Testis (tissue), 3 donors: ENCODE measurements around the gene HOXD3. TPM values are rescaled to one million over a fixed set of nuclear protein-coding genes. Genes with fewer than 3 reads are reported as not detected.
A peak's percentile ranks its signal among the peaks of the same experiment; 100 is the strongest.

Experiments used
- DNase-seq: peaks from one replicate; pipeline ENCODE4 v3.0.0-alpha.2; 2019
- H3K27ac ChIP-seq, 2 donors: fragments of 200-600 bp; sonication (generic); one replicate each; pipeline ENCODE4 v1.5.1; 2019
- H3K27me3 ChIP-seq: fragments of 200-600 bp; sonication (generic); one replicate; pipeline ENCODE4 v1.5.1; 2019
- H3K36me3 ChIP-seq: fragments of 200-600 bp; sonication (generic); one replicate; pipeline ENCODE4 v1.5.1; 2017; ENCODE audit warnings: low read depth; ENCODE audit errors: missing control alignments
- H3K4me1 ChIP-seq: fragments of 200-600 bp; sonication (generic); one replicate; pipeline ENCODE4 v1.5.1; 2019
- H3K4me3 ChIP-seq, 2 donors: fragments of 200-600 bp; sonication (generic); one replicate each; pipeline ENCODE4 v1.5.1; 2017 to 2019
- H3K9me3 ChIP-seq: fragments of 200-600 bp; sonication (generic); one replicate; pipeline ENCODE4 v1.5.1; 2017
- POLR2A ChIP-seq: fragments of 450-650 bp; IDR thresholded peaks from one replicate; pipeline ENCODE4 v1.6.1; 2017; ENCODE audit warnings: antibody characterized with exemption, mild to moderate bottlenecking, moderate library complexity
- WGBS, 2 donors: methylation state at CpG; one replicate each; pipeline ENCODE4 v1.1.5; 2018; 5-methylcytosine and 5-hydroxymethylcytosine counted together
- intact Hi-C: fragments of 100-400 bp; cut with DNase I; formaldehyde crosslinking; loops from one replicate; pipeline ENCODE4 v1.15.1; 2023; ENCODE audit warnings: low total_unique reads
- polyA plus RNA-seq: library from polyadenylated mRNA; stranded (reverse); fragments of 350-450 nt; fragmentation: Illumina TruSeq; extraction: RNeasy Lipid Tissue Mini Kit (QIAGEN cat#74804); gene quantifications from one replicate; pipeline ENCODE4 v1.2.3, GENCODE V29; 2014; ENCODE audit warnings: low read depth, low replicate concordance; ENCODE audit not compliant: insufficient read depth
- total RNA-seq, 2 donors: library from RNA; depleted of rRNA; stranded (reverse); fragments of >200 nt; gene quantifications; one replicate each; pipeline ENCODE4 v1.2.3, GENCODE V29; 2016
- TF ChIP-seq, protein P1 (sequence below), 3 experiments: fragments of 450-650 bp in 2 of 3; fragments of 200-600 bp in 1 of 3; sonication (generic) in 1 of 3; IDR thresholded peaks; one replicate each; pipeline ENCODE4 v1.5.1; 2016 to 2019; ENCODE audit warnings: antibody characterized with exemption in 3 of 3, mild to moderate bottlenecking in 2 of 3, moderate library complexity in 1 of 3

HOXD3 gene
- total and polyA plus RNA-seq, 3 donors from 2014 or later, result 2.7 to 22.3 (median 14.0) TPM

DNA sequence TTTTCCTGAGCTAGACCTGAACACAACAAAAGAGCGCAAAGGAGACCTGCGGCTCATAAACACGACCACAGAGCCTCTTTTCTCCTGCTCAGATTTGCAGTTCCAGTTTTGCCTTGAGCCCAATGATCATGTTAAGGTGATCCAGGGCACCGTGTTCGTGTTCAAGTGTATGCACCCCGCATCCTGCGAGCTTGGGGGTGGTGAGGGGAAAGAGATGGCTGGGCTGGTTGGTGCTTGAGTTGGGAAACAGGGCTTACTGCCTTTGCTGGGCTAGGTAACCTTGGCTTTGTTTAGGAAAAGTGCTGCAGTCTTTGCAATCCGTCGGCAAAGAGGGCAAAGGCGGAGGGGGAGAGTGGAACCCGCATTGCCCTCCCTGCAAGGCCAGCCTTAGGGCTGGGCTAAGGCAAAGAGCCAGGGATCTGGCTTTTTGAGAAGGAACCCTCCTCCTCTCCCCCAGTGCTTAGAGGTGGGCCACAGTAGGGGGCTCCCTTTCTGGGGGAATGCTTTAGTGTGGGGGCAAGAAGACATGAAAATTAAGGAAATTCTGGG is 39.2 kb upstream of the HOXD3 start:
- peak overlapping the region; percentile 46 to 51 for H3K4me3 ChIP-seq
- no peaks in the 10 kb centered on the region for H3K9me3 ChIP-seq
- WGBS, 2 donors, result 6 to 10% methylated on average over 11 of the region's 11 CpGs
- intact Hi-C loops, result no loop called here
- H3K4me1 ChIP-seq, result no peaks in the 10 kb centered on the region
- H3K27me3 ChIP-seq, result no peaks in the 10 kb centered on the region
- no peaks in the 10 kb centered on the region for H3K36me3 ChIP-seq
- TF ChIP-seq, protein P1, sequence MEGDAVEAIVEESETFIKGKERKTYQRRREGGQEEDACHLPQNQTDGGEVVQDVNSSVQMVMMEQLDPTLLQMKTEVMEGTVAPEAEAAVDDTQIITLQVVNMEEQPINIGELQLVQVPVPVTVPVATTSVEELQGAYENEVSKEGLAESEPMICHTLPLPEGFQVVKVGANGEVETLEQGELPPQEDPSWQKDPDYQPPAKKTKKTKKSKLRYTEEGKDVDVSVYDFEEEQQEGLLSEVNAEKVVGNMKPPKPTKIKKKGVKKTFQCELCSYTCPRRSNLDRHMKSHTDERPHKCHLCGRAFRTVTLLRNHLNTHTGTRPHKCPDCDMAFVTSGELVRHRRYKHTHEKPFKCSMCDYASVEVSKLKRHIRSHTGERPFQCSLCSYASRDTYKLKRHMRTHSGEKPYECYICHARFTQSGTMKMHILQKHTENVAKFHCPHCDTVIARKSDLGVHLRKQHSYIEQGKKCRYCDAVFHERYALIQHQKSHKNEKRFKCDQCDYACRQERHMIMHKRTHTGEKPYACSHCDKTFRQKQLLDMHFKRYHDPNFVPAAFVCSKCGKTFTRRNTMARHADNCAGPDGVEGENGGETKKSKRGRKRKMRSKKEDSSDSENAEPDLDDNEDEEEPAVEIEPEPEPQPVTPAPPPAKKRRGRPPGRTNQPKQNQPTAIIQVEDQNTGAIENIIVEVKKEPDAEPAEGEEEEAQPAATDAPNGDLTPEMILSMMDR (IDR thresholded peaks at IDR 0.05), result no peak
- TF ChIP-seq POLR2A, result no peak
- H3K27ac ChIP-seq, result peak overlapping the region; percentile 95 to 98
- DNase-seq, result no peak

DNA sequence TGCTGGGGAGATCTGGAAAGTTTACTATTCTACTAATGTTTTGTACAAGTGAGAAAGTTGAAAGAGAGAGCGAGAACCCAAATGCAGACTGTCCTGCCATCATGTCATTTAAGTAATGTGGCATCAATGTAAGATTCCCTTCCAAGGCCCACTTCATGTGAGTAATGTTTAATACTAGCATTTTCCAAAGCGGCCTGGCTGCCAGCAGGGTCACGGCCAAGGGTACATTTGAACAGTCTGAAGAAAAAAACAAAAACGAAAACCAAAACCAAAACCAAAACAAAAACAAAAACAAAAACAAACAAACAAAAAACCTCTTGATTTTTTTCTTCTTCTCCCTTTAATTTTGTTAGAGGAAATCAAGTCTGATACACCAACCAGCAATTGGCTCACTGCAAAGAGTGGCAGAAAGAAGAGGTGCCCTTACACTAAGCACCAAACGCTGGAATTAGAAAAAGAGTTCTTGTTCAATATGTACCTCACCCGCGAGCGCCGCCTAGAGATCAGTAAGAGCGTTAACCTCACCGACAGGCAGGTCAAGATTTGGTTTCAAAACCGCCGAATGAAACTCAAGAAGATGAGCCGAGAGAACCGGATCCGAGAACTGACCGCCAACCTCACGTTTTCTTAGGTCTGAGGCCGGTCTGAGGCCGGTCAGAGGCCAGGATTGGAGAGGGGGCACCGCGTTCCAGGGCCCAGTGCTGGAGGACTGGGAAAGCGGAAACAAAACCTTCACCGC is 38.3 kb upstream of the HOXD3 start:
- TF ChIP-seq, protein P1 (IDR thresholded peaks at IDR 0.05), result peak; percentile 42 to 67 (median 61)
- TF ChIP-seq POLR2A, result no peak
- H3K9me3 ChIP-seq, result no peaks in the 10 kb centered on the region
- 6 to 12% methylated on average over 24 of the region's 24 CpGs for WGBS, 2 donors
- no peaks in the 10 kb centered on the region for H3K27me3 ChIP-seq
- peak overlapping the region; percentile 95 to 98 for H3K27ac ChIP-seq
- intact Hi-C loops, result no loop called here
- DNase-seq, result peak; percentile 87
- no peaks in the 10 kb centered on the region for H3K36me3 ChIP-seq
- H3K4me3 ChIP-seq, result peak overlapping the region; percentile 46 to 51
- no peaks in the 10 kb centered on the region for H3K4me1 ChIP-seq

DNA sequence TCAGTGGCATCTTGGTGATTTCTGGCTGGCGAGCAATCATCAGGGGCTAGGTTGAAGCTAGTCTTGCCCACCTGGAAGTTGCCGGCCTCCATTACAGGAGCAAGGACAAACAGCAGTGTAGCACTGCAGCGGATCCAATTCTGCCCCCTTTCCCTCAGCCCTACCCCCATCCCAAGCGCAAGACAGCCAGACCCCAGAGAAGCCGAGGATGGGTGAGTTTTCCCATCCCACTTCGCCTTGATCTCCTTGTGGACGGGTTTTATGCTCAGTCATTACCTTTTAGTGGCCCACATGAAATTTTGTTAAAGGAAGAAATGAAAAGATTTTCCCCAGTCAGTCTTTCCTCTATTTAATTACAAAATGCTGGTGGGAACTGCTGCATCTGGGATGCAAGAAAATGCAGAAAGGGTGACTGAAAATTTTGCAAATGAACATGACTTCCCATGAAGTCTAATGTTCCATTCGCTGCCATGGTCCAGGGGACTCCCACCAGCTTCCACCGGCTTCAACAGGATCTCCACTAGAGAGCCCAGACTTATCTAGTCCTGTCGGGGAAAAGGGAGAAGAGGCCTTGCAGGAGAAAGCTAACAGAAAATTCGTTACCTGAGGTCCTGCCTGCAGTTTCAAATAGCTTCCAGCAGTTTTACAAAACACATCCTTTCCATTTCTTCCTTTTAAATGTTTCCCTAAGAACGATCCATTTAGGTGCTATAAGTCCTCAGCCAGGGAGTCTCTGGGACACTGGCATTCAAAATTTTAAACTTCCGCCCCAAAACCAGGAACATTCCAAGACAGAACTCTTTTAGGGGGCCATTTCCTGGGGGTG is 36.5 kb upstream of the HOXD3 start:
- Histone ChIP-seq H3K27me3 (no peaks in the 10 kb centered on the region), H3K36me3 (no peaks in the 10 kb centered on the region), H3K27ac (peak overlapping the region; percentile 95 to 98), H3K4me1 (no peaks in the 10 kb centered on the region), H3K9me3 (no peaks in the 10 kb centered on the region), H3K4me3 (peak overlapping the region; percentile 76 to 78)
- intact Hi-C loops, result loop anchor here (10.0 kb wide), 1 partner anchor 1034 kb away; no protein-coding TSS in a partner anchor
- no peak for TF ChIP-seq POLR2A
- TF ChIP-seq, protein P1 (IDR thresholded peaks at IDR 0.05), result no peak
- 30 to 34% methylated on average over 13 of the region's 13 CpGs for WGBS, 2 donors
- no peak for DNase-seq

DNA sequence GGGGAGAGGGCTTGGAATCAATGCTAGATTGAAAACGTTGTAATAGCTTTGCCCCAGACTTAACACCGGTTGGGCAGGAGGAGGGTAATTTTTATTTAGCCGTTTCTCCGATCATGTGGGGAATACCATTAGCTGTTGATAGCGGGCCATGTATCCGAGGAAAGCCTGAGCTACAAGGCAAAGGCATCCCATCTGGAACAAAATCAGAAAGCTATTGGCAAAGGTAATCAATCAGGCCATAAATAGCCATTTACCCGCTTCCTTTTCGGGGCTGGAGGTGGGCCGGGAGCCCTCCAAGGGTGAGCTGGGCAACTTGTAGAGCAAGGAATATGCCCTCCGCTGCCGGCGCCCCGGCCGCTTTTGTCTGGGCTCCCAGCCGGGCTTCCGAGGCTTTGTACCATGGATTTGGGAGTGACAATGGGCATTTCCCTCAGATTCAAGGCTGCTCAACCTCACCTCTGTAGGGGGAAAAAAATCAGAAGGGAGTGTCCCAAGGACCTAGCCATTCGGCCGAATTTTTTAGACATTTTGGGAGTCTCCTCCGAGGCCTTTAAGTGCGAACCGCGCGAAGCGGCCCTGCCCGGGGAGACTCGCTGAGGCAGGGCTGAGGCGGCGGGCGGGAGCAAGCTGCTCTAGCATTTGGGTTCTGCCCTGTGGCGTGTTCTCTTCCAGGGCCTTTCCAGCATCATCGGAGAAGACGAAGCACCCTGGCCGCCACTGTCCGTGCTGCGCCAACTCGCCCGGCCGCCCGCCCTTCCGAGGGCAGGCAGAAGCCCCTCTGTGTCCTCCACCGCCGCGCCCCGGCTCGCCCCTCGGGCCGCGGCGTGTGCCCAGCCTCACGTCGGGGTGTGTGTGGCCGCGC is 35.7 kb upstream of the HOXD3 start:
- H3K27me3 ChIP-seq, result no peaks in the 10 kb centered on the region
- H3K9me3 ChIP-seq, result no peaks in the 10 kb centered on the region
- DNase-seq, result no peak
- intact Hi-C loops, result loop anchor here (10.0 kb wide), 1 partner anchor 1033 kb away; no protein-coding TSS in a partner anchor
- H3K4me3 ChIP-seq, result peak overlapping the region; percentile 76 to 78
- H3K4me1 ChIP-seq, result no peaks in the 10 kb centered on the region
- TF ChIP-seq, protein P1 (IDR thresholded peaks at IDR 0.05), result no peak
- TF ChIP-seq POLR2A, result no peak
- 5 to 8% methylated on average over 25 to 53 of the region's 53 CpGs for WGBS, 2 donors
- H3K36me3 ChIP-seq, result no peaks in the 10 kb centered on the region
- H3K27ac ChIP-seq, result peak overlapping the region; percentile 95 to 98
